ENCODE results near the gene LIPA.

GRCh38 chr10:89173075-89173474, 78.5 kb downstream of the LIPA start:
- TF ChIP-seq CTCF (optimal IDR thresholded peaks at IDR 0.05 in 1 of 3, IDR thresholded peaks at IDR 0.05 in 1 of 3, conservative IDR thresholded peaks at IDR 0.05 in 1 of 3; ENCODE audit: extremely low read depth in 1 of 3, insufficient read depth in 2 of 3, low read length in 3 of 3) = no peak
- no peak for TF ChIP-seq EZH2 (IDR thresholded peaks at IDR 0.05; ENCODE audit: low read length)
